GM21825 (cell line): Measurements from ENCODE around the gene CCDC7.
"Not testable (repeated sequence)": the region's sequence is repeated elsewhere in the genome, so short reads cannot be mapped to it uniquely, and the experiment has no call there.

Experiments
- ATAC-seq: cut with Tn5 transposase; IDR thresholded peaks from one replicate; pipeline ENCODE4 v1.9.1; 2021; ENCODE audit warnings: mild to moderate bottlenecking, moderate library complexity; ENCODE audit not compliant: unreplicated experiment

Gene CCDC7

GRCh38 chr10:32548208-32548607 is 102.3 kb downstream of the CCDC7 start:
- no peak for ATAC-seq

GRCh38 chr10:32556783-32557395 is 110.9 kb downstream of the CCDC7 start:
- ATAC-seq: no peak

- not testable (repeated sequence) for ATAC-seq
These were observed 116.8 kb downstream of the CCDC7 start for GRCh38 chr10:32562695-32563094.

GRCh38 chr10:32577448-32577847 is 131.5 kb downstream of the CCDC7 start:
- no peak for ATAC-seq

- ATAC-seq: no peak
These were observed 137.0 kb downstream of the CCDC7 start for GRCh38 chr10:32582946-32583345.

GRCh38 chr10:32598022-32598421 is 152.1 kb downstream of the CCDC7 start:
- ATAC-seq: not testable (repeated sequence)

GRCh38 chr10:32600317-32600716 is 154.4 kb downstream of the CCDC7 start:
- ATAC-seq: no peak

- not testable (repeated sequence) for ATAC-seq
These were observed 155.6 kb downstream of the CCDC7 start for GRCh38 chr10:32601562-32601961.

GRCh38 chr10:32605787-32606186 is 159.8 kb downstream of the CCDC7 start:
- ATAC-seq: no peak

GRCh38 chr10:32610543-32610942 is 164.6 kb downstream of the CCDC7 start:
- not testable (repeated sequence) for ATAC-seq

GRCh38 chr10:32616438-32616837 is 170.5 kb downstream of the CCDC7 start:
- ATAC-seq: no peak

GRCh38 chr10:32618482-32618881 is 172.5 kb downstream of the CCDC7 start:
- ATAC-seq: no peak

- no peak for ATAC-seq
These were observed 176.0 kb downstream of the CCDC7 start for GRCh38 chr10:32621969-32622368.

- ATAC-seq: no peak
These were observed 176.5 kb downstream of the CCDC7 start for GRCh38 chr10:32622409-32622808.

GRCh38 chr10:32627183-32627582 is 181.2 kb downstream of the CCDC7 start:
- ATAC-seq: no peak

- ATAC-seq: no peak
These were observed 184.0 kb downstream of the CCDC7 start for GRCh38 chr10:32629910-32630309.

GRCh38 chr10:32646535-32646934 is 200.6 kb downstream of the CCDC7 start:
- no peak for ATAC-seq

- ATAC-seq: peak; percentile 57
These were observed 204.3 kb downstream of the CCDC7 start for GRCh38 chr10:32650246-32650655.

- ATAC-seq: not testable (repeated sequence)
These were observed 211.5 kb downstream of the CCDC7 start for GRCh38 chr10:32657430-32657829.

- no peak for ATAC-seq
These were observed 215.4 kb downstream of the CCDC7 start for GRCh38 chr10:32661346-32661745.

GRCh38 chr10:32680803-32681557 is 235.0 kb downstream of the CCDC7 start:
- no peak for ATAC-seq

- no peak for ATAC-seq
These were observed 238.4 kb downstream of the CCDC7 start for GRCh38 chr10:32684291-32684690.
